GM12878 (cell line): Measurements from ENCODE around the gene ROR2.
"Not testable (repeated sequence)": the region's sequence is repeated elsewhere in the genome, so short reads cannot be mapped to it uniquely, and the experiment has no call there.

Experiments used
- CBX3 ChIP-seq: fragments of 200-600 bp; sonication (generic); IDR thresholded peaks from 2 replicates; pipeline ENCODE4 v1.6.1; 2016; ENCODE audit warnings: low read depth, borderline replicate concordance
- CHD2 ChIP-seq: IDR thresholded peaks from 2 replicates; pipeline ENCODE4 v1.6.1; 2011; ENCODE audit warnings: low read depth, low read length, improper control_type of control experiment, borderline replicate concordance
- EED ChIP-seq: sonication (generic); IDR thresholded peaks from 2 replicates; pipeline ENCODE4 v1.6.1; 2016; ENCODE audit warnings: antibody characterized with exemption, low read depth
- HDAC2 ChIP-seq: fragments of 200-600 bp; sonication (generic); IDR thresholded peaks from 2 replicates; pipeline ENCODE4 v1.6.1; 2017
- JUNB ChIP-seq: IDR thresholded peaks from 2 replicates; pipeline ENCODE4 v1.6.1; 2016; ENCODE audit warnings: antibody characterized with exemption, mild to moderate bottlenecking
- POLR2AphosphoS5 ChIP-seq: IDR thresholded peaks from 2 replicates; pipeline ENCODE4 v1.6.1; 2011; ENCODE audit warnings: mild to moderate bottlenecking, low read length, inconsistent platforms
- RAD21 ChIP-seq: IDR thresholded peaks from 2 replicates; pipeline ENCODE4 v1.6.1; 2011; ENCODE audit warnings: mild to moderate bottlenecking, low read depth, low read length, moderate library complexity; ENCODE audit not compliant: insufficient read depth
- RFX5 ChIP-seq: IDR thresholded peaks from 2 replicates; pipeline ENCODE4 v1.6.1; 2011; ENCODE audit warnings: low read depth, low read length, improper control_type of control experiment
- SREBF1 ChIP-seq: IDR thresholded peaks from 2 replicates; pipeline ENCODE4 v1.6.1; 2012; ENCODE audit warnings: mild to moderate bottlenecking, low read length
- SUPT20H ChIP-seq: IDR thresholded peaks from 2 replicates; pipeline ENCODE4 v1.6.1; 2011; ENCODE audit warnings: low read depth, mild to moderate bottlenecking, low read length, moderate library complexity, borderline replicate concordance; ENCODE audit not compliant: control insufficient read depth
- ZNF622 ChIP-seq: fragments of 450-650 bp; IDR thresholded peaks from 2 replicates; pipeline ENCODE4 v1.6.1; 2017; ENCODE audit warnings: mild to moderate bottlenecking, inconsistent platforms
- TF ChIP-seq, protein P1 (sequence below): fragments of 450-650 bp; IDR thresholded peaks from 2 replicates; pipeline ENCODE4 v1.6.1; 2018; ENCODE audit warnings: borderline replicate concordance, mild to moderate bottlenecking; ENCODE audit not compliant: partially characterized antibody
- TF ChIP-seq, protein P2 (sequence below), 3 experiments: IDR thresholded peaks in 2 of 3; conservative IDR thresholded peaks in 1 of 3; 2 replicates each; pipeline ENCODE4 v1.5.1; 2011; ENCODE audit warnings: low read depth in 3 of 3, low read length in 3 of 3, mild to moderate bottlenecking in 3 of 3, control low read depth in 2 of 3, moderate library complexity in 2 of 3, inconsistent platforms in 1 of 3, mixed read lengths in 1 of 3; ENCODE audit not compliant: control insufficient read depth in 2 of 3, insufficient read depth in 1 of 3; ENCODE audit errors: extremely low read depth in 1 of 3
- TF ChIP-seq, protein P3 (sequence below): IDR thresholded peaks from 2 replicates; pipeline ENCODE4 v1.6.1; 2012; ENCODE audit warnings: low read depth, low read length, improper control_type of control experiment

DNA sequence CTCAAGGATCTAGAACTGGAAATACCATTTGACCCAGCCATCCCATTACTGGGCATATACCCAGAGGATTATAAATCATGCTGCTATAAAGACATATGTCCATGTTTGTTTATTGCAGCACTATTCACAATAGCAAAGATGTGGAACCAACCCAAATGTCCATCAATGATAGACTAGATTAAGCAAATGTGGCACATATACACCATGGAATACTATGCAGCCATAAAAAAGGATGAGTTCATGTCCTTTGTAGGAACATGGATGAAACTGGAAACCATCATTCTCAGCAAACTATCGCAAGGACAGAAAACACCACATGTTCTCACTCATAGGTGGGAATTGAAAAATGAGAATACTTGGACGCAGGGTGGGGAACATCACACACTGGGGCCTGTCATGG lies 336.0 kb downstream of the ROR2 start:
- TF ChIP-seq, protein P1, sequence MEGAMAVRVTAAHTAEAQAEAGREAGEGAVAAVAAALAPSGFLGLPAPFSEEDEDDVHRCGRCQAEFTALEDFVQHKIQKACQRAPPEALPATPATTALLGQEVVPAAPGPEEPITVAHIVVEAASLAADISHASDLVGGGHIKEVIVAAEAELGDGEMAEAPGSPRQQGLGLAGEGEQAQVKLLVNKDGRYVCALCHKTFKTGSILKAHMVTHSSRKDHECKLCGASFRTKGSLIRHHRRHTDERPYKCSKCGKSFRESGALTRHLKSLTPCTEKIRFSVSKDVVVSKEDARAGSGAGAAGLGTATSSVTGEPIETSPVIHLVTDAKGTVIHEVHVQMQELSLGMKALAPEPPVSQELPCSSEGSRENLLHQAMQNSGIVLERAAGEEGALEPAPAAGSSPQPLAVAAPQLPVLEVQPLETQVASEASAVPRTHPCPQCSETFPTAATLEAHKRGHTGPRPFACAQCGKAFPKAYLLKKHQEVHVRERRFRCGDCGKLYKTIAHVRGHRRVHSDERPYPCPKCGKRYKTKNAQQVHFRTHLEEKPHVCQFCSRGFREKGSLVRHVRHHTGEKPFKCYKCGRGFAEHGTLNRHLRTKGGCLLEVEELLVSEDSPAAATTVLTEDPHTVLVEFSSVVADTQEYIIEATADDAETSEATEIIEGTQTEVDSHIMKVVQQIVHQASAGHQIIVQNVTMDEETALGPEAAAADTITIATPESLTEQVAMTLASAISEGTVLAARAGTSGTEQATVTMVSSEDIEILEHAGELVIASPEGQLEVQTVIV = not testable (repeated sequence)
- TF ChIP-seq, protein P2, sequence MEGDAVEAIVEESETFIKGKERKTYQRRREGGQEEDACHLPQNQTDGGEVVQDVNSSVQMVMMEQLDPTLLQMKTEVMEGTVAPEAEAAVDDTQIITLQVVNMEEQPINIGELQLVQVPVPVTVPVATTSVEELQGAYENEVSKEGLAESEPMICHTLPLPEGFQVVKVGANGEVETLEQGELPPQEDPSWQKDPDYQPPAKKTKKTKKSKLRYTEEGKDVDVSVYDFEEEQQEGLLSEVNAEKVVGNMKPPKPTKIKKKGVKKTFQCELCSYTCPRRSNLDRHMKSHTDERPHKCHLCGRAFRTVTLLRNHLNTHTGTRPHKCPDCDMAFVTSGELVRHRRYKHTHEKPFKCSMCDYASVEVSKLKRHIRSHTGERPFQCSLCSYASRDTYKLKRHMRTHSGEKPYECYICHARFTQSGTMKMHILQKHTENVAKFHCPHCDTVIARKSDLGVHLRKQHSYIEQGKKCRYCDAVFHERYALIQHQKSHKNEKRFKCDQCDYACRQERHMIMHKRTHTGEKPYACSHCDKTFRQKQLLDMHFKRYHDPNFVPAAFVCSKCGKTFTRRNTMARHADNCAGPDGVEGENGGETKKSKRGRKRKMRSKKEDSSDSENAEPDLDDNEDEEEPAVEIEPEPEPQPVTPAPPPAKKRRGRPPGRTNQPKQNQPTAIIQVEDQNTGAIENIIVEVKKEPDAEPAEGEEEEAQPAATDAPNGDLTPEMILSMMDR (IDR thresholded peaks at IDR 0.05 in 2 of 3, conservative IDR thresholded peaks at IDR 0.05 in 1 of 3; ENCODE audit: control insufficient read depth in 2 of 3, extremely low read depth in 1 of 3, insufficient read depth in 1 of 3, low read depth in 3 of 3, low read length in 3 of 3) = not testable (repeated sequence)
- TF ChIP-seq ZNF622, SREBF1, POLR2AphosphoS5, RFX5, SUPT20H, JUNB, CHD2, CBX3, RAD21, HDAC2, EED: not testable (repeated sequence)
- TF ChIP-seq, protein P3, sequence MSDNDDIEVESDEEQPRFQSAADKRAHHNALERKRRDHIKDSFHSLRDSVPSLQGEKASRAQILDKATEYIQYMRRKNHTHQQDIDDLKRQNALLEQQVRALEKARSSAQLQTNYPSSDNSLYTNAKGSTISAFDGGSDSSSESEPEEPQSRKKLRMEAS = not testable (repeated sequence)
